HTR-8/SVneo (cell line): ENCODE results near the gene NFIB.

ENCODE experiments used
- DNase-seq: peaks from one replicate; pipeline ENCODE4 v3.0.0; 2011; ENCODE audit warnings: low spot score, mixed read lengths; ENCODE audit not compliant: insufficient read length
- FAIRE-seq: peaks from 2 replicates; lab custom pipeline; 2011; peaks lifted over from hg19 to GRCh38; lab: Jason Lieb, UNC

Gene NFIB

DNA sequence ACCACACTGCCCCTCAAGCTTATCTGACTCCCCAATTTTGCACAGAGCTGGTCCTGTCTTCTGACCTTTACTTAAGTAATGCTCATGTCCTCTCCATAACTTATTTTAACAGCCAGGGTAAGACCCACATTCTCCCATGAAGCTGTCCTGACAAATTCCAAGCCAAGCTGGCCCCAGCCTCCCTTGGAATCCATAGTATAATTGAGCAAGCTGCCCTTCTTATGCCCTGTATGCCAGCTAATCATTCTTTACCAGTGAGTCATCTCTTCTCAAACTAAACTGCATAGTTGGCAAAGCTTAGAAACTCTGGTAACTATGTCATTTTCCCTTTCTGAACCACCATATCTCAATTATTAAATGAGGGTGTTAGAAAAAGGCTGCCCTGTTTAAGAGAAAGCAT, 92.4 kb downstream of the NFIB start:
- FAIRE-seq (peak; percentile 23), DNase-seq (peak; percentile 43)

DNA sequence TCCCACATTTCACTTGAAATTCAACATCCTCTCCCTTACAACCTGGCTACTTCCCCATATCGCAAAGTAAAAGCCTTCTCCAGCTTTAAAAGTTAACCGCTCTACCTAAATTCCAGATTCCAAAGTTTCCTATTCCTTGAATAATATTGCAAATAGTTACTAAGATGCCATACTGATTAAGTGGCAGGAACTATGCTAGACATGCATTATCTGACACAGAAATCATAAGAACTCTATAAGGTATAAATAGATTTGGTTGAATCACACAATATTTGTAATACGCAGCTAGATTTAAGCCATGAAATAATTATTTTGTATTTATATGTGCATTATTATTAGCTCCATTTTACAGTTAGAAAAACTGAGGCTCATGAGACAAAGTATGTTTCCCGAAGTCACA, 92.8 kb downstream of the NFIB start:
- DNase-seq = no peak
- no peak for FAIRE-seq

DNA sequence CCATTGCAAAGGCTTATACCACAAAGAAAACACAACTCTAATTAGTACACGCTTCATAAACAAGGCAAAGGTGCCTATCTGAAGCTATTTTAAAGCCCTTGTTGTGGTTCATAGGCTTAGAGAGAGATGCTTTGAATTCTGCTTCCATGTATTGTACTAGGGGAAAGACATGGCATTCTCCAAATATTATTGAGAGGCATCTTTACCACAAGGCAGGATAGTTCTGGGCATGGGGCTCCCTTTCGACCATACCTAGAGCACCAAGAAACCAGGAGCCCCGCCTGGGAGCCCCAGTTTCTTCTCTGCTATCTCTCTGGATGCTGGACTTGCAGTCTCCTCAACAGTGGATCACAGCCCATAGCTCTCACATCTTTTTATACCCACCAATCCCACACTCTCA, 93.7 kb downstream of the NFIB start:
- no peak for FAIRE-seq
- no peak for DNase-seq

DNA sequence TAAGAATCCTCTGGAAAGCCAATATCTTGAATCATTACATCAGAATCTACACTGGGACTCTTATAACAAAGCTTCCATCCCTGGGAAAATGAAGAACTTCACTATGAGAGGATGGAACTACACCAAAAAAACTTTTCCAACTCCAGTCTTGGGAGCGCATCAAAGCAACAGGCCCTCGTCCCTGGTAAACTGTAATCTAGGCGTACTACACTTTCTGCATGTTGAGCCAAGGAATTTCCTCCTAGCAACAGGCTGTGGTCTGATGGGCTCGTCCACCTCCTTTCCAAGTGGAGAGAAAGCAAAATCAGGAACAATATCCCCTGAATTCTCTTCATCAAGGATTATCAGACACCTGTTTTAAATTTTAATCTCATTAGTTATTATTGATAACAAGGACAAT, 94.1 kb downstream of the NFIB start:
- DNase-seq (no peak), FAIRE-seq (no peak)

DNA sequence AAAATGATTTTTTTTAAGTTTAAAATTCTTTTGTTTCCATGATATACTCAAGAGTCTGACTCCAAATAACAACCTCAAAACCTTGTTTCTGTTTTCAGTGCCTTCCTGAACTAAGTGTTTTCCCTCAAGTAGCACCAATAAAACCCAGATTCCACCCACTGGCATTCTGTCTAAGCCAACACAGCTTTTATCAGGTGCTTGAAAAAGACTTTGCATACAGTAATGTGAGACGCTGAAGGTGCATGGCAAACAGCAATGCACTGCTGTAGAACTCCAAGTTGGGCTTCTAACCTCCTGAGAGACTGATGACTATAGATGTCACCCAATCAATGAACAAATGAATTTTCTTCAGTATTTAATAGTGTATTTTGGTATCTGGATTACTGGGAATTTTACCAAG, 95.7 kb downstream of the NFIB start:
- no peak for DNase-seq

DNA sequence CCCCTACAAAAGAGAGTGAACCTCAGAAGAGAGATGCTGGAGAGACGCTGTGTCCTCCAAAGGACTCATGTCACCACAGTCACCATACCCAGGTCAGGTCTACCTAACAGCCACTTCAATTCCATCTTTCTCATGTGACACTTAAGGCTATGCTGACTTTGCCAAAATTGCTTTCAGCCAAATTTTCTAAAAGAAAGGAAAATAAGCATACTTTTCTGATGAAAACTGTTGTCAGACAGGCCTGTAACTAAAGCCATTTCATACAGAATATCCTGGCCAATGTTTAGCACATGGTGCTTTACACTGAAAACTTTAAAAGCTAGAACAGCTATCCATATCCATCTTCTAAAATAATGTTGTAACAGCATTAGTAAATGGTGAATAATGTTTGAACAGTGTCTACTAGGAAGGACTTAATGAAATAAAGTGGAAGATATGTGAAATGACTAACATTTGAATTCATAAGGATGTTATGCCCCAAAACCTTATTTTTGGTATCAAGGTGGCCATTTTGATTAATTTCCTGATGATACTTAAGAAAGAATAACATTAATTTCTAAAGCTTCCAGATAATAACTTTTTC, 97.2 kb downstream of the NFIB start:
- no peak for DNase-seq
- no peak for FAIRE-seq

More for the DNA sequence above, 95.7 kb downstream of the NFIB start:
- FAIRE-seq = no peak

DNA sequence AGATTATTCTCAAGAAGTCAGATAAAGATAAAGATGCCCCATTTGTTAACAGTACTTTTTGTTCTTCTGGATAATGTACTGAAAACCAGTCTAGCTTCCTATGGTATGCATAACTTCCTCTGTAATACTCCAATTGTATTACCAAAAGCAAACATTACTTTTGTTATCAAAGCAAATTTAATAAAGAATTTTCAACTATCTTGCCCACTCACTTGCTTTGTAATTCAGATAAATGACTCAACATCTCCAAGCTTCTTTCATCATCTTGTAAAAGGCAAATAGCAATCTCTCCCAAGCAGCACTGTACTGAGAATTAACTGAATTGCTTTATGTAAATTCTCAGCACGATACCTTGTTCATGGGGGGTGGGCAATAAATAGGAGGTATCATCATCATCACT, 98.3 kb downstream of the NFIB start:
- FAIRE-seq (no peak), DNase-seq (no peak)

DNA sequence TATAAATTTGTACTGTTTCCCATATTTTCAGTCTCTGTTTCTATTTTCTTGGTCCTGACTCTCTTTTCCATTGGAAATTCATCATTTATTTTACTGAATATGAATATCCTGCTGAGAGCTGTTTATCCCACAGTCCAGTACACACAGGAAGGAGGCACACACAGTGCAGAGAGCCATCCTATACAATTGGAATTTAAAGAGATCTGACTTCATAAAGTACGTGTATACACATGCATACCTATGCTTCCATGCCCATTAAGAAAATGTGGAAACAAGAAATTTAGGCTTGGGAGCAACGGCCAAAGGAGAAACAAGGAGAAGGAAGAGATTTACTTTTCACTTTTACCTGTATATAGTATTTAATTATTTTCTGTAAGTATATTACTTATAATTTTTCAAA, 99.2 kb downstream of the NFIB start:
- no peak for FAIRE-seq

DNA sequence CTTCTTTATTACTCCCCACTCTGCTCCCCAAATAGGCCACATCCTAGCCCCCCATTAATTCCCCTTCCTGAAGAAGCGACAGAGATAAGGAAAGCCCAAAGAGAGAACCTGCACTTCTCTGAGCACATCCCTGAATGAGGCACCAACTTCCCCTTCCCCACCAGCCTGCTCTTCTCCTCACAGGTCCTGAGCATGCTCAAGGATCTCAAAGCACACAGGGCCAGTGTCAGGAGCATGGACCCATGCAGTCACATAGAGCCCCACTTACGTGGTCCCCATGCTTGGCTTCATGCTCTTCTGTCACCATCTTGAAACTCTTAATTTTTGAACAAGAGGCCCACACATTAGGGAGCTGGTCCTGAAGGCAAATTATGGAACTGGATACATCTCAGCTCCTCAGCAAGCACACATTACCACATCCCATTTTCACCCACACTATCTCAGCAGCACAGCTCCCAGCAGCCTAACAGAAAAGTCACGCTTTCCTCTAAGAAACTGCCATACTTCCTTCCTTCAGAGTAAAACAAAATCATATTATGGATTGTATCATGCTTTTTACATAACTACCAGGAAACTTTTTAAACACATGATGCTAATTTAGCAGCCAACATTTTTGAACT, 99.8 kb downstream of the NFIB start:
- FAIRE-seq (no peak), DNase-seq (no peak)

More for the DNA sequence above, 99.2 kb downstream of the NFIB start:
- DNase-seq = no peak

DNA sequence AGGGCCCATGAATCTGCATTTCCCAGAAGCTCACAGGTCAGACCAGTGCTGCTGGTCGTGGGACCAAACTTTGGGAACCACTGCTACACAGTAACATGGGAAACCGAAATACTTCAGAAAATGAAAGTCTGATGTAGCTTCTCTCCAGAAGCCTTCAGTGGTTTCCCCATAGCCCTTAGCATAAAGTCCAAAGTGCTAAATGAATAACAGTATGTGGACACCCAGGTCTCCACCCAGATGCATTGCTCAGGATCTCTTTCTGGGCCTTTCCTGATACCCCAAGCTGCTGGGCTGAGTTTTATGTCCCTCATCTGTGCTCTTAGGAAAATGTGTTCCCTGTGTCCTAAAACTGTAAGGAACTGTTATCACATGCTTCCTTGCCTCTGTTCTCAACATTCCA, 100.4 kb downstream of the NFIB start:
- DNase-seq (no peak), FAIRE-seq (no peak)

DNA sequence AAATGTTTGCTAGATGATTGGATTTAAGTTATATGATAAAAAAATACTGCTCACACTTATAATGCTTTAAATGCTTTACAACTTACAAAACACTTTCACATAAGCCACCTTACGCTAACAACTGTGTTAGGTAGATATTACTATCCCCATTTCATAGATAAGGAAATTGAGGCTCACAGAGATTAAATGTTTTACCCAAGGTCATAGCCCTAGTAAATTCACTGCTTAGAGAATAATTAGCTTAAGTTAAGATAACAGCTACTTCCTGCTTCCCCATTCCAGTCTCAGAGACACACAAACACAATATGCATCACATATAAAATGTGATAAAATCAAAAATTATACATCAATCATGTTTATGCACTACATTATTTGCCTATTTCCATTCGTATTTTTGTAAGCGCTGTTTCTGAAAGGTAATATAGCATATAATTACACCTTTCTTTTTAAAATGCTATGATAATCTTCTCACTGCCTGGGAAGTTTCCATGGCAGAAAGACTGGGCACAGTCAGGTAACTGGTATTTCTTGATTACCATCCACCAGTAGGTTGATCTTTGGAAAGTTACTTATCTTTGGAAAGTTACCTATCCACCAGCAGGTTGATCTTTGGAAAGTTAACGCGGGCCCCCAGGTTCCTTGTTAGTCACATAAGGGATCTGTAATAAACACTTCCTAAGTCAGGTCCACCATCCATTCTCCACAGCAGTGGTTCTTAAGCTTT, 101.1 kb downstream of the NFIB start:
- FAIRE-seq (no peak), DNase-seq (no peak)

DNA sequence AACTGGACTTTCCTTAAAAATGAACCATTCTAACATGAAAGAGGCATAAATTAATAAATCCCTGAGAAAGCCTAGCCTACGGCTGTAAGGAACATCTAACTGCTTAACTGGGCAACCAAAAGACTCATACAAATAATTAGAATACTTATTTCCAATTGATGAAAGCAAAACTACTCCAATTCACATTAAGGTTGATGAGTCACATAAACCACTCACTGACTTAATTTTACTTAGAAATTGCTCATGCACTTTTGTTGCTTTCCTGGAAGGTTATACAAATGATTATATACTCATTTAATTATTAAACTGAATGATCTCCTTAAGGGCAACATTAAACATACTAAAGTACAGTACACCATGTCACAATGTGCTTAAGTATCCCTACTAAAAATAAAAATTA, 101.9 kb downstream of the NFIB start:
- no peak for FAIRE-seq
- DNase-seq = no peak

DNA sequence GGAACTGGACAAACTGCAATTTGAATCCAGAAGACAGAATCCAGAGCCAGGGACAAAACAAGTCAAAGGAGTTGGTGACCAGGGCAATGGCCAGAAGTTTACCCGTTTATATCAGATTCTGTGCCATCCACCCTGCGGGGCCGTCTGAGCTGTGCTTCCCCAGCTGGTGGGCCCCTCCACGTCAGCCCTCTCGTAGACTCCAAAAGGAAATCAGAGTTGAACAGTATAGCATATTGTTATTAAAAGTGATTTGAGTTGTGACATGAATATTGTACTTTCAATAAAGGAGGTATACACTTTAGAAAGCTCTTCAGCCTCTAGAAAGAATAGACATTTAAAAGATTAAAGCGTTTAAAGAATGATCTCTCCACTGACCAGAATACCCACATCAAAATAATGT, 102.4 kb downstream of the NFIB start:
- FAIRE-seq (no peak), DNase-seq (no peak)

DNA sequence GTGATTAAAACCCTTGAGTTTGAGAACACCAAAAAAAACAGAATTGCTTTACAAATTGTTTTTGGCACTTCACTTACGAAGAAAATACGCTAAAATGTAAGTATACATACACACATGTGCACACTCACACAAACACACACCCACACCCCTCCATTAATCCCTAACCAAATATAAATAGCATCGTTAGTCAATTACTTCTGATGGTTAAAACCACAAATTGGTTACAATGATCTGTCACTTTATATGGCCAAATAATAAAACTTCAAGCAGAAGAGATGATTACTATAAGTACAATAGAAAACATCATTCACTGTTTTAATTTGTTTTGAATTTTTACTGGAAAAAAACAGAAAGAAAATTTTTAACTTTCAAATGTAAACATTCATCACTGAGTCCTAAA, 103.5 kb downstream of the NFIB start:
- no peak for DNase-seq
- no peak for FAIRE-seq

DNA sequence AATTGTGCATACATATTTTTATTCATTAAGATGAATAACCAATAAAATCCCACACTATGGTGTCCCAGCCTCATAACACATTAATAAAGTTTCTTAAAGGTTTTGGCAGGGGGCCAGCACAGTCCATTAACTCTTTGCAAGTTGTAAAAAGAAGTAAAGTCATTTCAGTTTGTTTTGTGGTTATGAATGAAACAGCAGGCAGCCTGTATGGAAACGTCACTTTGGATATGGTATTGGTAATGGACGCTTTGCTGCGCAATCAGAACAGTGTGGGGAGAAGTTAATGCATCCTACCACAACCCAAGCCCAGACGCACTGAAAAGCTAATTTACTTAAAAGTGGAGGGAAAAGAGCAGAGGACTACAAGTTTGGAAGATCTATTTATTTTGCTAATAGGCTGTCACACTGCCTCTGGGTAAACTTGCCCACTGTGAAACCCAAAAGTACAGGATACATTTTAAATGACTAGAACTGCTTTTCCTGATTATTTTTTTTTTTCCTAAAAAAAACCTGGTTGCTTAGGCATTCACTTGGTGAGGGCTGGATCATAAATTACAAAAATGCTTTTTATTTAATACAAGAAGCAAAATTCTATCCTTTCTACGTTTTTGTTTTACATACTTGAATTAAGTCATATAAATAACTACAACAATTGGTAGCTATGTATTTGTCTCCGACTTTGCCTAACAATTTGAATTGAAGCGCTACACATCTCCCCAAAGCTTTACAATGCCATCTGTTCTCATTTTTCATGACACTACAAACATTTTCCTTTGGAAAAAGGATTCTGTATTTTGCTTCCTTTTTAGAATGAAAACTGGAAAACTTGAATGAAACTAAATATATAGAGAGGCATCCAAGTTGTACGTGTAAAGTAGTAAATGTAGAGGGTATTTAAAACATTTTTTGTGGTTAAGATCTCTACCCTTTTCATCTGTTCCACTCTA, 104.3 kb downstream of the NFIB start:
- FAIRE-seq (no peak), DNase-seq (no peak)

DNA sequence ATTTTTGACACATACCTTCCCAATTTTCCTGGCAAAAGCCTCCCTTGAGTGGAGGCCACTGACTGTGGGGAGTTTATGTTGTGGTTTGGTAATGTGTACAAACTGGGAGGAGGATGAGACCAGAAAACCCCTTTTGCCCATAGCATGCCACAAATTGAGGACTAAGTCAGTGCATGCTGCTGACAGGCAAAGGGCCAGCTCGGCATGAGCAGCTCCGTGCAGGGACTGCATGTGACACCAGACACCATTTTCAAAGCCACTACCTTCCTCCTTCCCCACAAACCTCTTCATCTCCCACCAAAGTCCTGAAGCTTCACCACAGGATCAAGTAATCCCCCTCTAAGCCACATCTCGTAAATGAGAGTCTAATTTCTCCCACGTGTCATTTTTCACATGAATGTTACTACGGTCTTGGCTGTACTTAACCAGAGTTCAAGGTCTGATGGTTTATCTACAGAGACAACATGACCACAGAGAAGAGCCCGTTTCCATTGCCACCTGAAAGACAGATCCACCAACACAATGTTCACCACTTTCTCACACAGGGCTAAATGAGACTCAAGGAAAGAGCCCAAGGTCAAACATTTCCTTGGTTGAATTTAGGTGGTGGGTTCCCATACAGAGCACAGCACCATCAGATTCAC, 106.5 kb downstream of the NFIB start:
- no peak for DNase-seq
- no peak for FAIRE-seq

DNA sequence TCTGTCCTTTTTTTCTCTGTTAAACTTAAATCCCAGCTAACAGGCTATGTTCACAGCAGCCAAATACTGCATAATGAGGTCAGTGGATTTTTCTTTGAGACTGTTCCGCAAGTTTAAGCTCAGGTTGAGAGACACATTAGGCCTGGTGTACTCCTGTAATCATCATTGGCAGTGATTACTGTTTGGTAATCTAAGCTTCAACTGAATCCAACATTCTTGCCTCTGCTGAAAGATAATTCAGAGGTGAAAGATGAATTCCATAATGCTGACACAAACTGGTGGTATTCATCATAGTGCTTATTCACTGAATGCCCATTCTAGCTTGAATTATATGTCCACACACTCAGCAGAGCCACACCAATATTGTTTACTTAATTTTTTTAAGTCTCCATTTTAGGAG, 108.5 kb downstream of the NFIB start:
- no peak for FAIRE-seq
- DNase-seq = peak; percentile 42

DNA sequence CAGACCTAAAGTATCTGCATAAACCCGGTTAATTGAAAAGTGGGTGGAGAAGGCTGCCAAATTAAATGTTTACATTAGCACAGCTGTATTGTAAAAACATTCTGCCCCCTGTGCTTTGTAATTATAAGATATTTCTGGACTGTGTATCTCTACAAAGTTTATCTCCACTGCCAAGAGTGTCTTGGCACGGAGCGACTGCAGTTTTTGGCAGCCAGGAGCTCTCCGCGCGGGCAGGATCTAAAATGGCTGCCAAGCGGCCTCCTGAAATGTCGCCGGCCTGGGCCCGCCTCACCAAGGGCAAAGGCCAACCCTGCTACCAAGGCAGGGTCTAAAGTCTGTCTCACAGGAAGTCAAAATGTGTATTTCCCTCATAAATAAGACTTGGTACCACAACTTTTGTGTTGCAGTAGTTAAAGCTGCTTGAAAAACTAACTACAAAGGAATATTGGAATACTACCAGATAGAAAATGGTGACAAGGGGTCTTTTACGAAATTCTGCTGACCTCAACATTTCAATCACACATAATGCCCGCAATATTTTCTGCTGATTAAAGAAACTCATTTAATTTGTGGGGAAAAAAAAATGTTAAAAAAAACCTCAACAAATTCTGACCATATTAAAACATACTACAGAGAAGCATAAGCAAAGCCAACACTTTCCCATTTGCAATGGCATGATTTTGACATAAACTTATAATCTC, 110.4 kb downstream of the NFIB start:
- DNase-seq (no peak), FAIRE-seq (no peak)

DNA sequence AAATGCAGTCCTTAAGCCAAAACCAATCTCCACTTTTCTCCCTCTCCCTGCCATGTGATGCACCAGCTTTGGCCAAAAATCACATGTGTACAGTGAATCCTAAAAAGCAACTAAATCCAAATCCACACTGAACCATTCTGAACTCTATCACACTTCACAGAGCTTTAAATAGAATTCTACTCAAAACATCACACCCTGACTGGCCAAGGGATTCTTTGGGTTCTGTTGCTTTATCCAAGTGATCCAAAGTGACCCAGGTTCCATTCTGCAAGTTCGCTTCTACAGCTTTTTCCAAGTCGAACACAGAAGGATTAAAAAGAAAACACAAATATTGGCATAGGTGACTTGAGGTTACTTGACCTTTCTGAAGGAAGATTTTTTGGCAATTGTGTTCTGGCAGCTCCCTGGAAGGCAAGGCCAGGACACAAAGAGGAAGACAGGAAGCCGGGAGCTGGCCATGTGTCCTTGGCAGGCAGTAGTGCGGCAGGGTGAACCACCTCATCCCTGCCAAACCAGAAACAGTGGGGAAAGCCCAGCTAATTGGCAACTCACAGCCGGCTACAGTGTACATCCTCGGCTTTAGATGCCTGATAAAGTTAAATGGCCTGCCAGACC, 115.0 kb downstream of the NFIB start:
- no peak for DNase-seq
- FAIRE-seq = no peak
